HepG2 (cell line): ENCODE measurements around the gene NDUFB8. TPM values are rescaled to one million over a fixed set of nuclear protein-coding genes. Genes with fewer than 3 reads are reported as not detected.

ENCODE experiments used
- ATF2 ChIP-seq: sonication (generic); formaldehyde crosslinking; IDR thresholded peaks from 2 replicates; pipeline ENCODE4 v1.4.0; 2020; ENCODE audit warnings: missing genetic modification reagents
- CREM ChIP-seq, 2 experiments: sonication (generic) in 1 of 2; formaldehyde crosslinking in 1 of 2; IDR thresholded peaks; 2 replicates each; pipeline versions ENCODE4 v1.4.0 to v1.6.1; 2016 to 2020; ENCODE audit warnings: antibody characterized with exemption in 1 of 2, mild to moderate bottlenecking in 1 of 2, missing genetic modification reagents in 1 of 2
- FOXC1 ChIP-seq: sonication (generic); formaldehyde crosslinking; IDR thresholded peaks from 2 replicates; pipeline ENCODE4 v1.8.0; 2022; ENCODE audit warnings: mild to moderate bottlenecking, missing genetic modification reagents, borderline replicate concordance
- HNRNPH1 ChIP-seq: fragments of 200-400 bp; formaldehyde crosslinking; optimal IDR thresholded peaks from 2 replicates; pipeline ENCODE3; 2017; ENCODE audit warnings: mild to moderate bottlenecking, low read depth, low read length
- HNRNPL ChIP-seq: fragments of 200-400 bp; formaldehyde crosslinking; IDR thresholded peaks from 2 replicates; pipeline ENCODE4 v1.6.1; 2017; ENCODE audit warnings: mild to moderate bottlenecking, low read depth, low read length
- JDP2 ChIP-seq: sonication (generic); formaldehyde crosslinking; IDR thresholded peaks from 2 replicates; pipeline ENCODE4 v1.8.1; 2022; ENCODE audit warnings: missing genetic modification reagents, borderline replicate concordance
- KLF11 ChIP-seq: IDR thresholded peaks from 2 replicates; pipeline ENCODE4 v1.6.1; 2016; ENCODE audit warnings: missing compliant biosample characterization
- KLF12 ChIP-seq: sonication (generic); formaldehyde crosslinking; IDR thresholded peaks from 2 replicates; pipeline ENCODE4 v1.4.0; 2020; ENCODE audit warnings: missing genetic modification reagents, borderline replicate concordance
- MEIS1 ChIP-seq: sonication (generic); formaldehyde crosslinking; IDR thresholded peaks from 2 replicates; pipeline ENCODE4 v1.9.0; 2021; ENCODE audit warnings: mild to moderate bottlenecking, missing genetic modification reagents, moderate library complexity, borderline replicate concordance
- MZF1 ChIP-seq: sonication (generic); formaldehyde crosslinking; IDR thresholded peaks from 2 replicates; pipeline ENCODE4 v1.8.1; 2023; ENCODE audit warnings: mild to moderate bottlenecking, missing genetic modification reagents, borderline replicate concordance
- NFE2L1 ChIP-seq: sonication (generic); formaldehyde crosslinking; IDR thresholded peaks from 2 replicates; pipeline ENCODE4 v1.4.0; 2020; ENCODE audit warnings: missing genetic modification reagents, mild to moderate bottlenecking, borderline replicate concordance
- ZHX1 ChIP-seq: sonication (generic); formaldehyde crosslinking; IDR thresholded peaks from 2 replicates; pipeline ENCODE4 v1.8.1; 2022; ENCODE audit warnings: low read depth, mild to moderate bottlenecking, missing genetic modification reagents
- ZNF607 ChIP-seq: sonication (generic); formaldehyde crosslinking; IDR thresholded peaks from 2 replicates; pipeline ENCODE4 v1.5.1; 2020; ENCODE audit warnings: missing genetic modification reagents, mild to moderate bottlenecking, borderline replicate concordance
- ZNF775 ChIP-seq: sonication (generic); formaldehyde crosslinking; IDR thresholded peaks from 2 replicates; pipeline ENCODE4 v1.4.0; 2020; ENCODE audit warnings: missing genetic modification reagents, mild to moderate bottlenecking, moderate library complexity, borderline replicate concordance
- polyA plus RNA-seq, 8 experiments: library from polyadenylated mRNA; depleted of rRNA in 3 of 8; stranded (reverse) in 7 of 8; unstranded in 1 of 8; fragments of >200 nt; fragmentation: Illumina TruSeq in 4 of 8; extraction: Trizol in 4 of 8; gene quantifications; 2 replicates each; pipeline versions ENCODE4 v1.2.1 to v1.2.3, GENCODE V29; 2011 to 2016; ENCODE audit warnings: low read depth in 4 of 8, missing spikeins in 1 of 8, mixed read lengths in 1 of 8; ENCODE audit not compliant: insufficient read depth in 1 of 8
- total RNA-seq, 5 experiments: library from RNA; depleted of rRNA; stranded (reverse); fragments of >200 nt; fragmentation: Illumina TruSeq; extraction: Trizol; gene quantifications; 2 replicates each; pipeline ENCODE4 v1.2.3, GENCODE V29; 2016; ENCODE audit warnings: low read depth in 1 of 5
- TF ChIP-seq, protein P1 (sequence below): sonication (generic); formaldehyde crosslinking; IDR thresholded peaks from 2 replicates; pipeline ENCODE4 v1.9.0; 2021; ENCODE audit warnings: missing genetic modification reagents, borderline replicate concordance
- TF ChIP-seq, protein P2 (sequence below): sonication (generic); formaldehyde crosslinking; IDR thresholded peaks from 2 replicates; pipeline ENCODE4 v1.4.0; 2020; ENCODE audit warnings: missing genetic modification reagents, borderline replicate concordance

NDUFB8 gene
- total and polyA plus RNA-seq, 2 of the 13 experiments (the other 11 are each of a cell fraction or from before 2014, with no cell fraction given) = 210 to 216 TPM

- TF ChIP-seq, protein P1, sequence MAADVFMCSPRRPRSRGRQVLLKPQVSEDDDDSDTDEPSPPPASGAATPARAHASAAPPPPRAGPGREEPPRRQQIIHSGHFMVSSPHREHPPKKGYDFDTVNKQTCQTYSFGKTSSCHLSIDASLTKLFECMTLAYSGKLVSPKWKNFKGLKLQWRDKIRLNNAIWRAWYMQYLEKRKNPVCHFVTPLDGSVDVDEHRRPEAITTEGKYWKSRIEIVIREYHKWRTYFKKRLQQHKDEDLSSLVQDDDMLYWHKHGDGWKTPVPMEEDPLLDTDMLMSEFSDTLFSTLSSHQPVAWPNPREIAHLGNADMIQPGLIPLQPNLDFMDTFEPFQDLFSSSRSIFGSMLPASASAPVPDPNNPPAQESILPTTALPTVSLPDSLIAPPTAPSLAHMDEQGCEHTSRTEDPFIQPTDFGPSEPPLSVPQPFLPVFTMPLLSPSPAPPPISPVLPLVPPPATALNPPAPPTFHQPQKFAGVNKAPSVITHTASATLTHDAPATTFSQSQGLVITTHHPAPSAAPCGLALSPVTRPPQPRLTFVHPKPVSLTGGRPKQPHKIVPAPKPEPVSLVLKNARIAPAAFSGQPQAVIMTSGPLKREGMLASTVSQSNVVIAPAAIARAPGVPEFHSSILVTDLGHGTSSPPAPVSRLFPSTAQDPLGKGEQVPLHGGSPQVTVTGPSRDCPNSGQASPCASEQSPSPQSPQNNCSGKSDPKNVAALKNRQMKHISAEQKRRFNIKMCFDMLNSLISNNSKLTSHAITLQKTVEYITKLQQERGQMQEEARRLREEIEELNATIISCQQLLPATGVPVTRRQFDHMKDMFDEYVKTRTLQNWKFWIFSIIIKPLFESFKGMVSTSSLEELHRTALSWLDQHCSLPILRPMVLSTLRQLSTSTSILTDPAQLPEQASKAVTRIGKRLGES (CRISPR knock-in tag) = no peak
- no peak for TF ChIP-seq KLF12 (CRISPR knock-in tag)
- no peak for TF ChIP-seq JDP2 (CRISPR knock-in tag)
- TF ChIP-seq HNRNPL = peak; percentile 96
- TF ChIP-seq ATF2 (CRISPR knock-in tag) = no peak
- TF ChIP-seq, protein P2, sequence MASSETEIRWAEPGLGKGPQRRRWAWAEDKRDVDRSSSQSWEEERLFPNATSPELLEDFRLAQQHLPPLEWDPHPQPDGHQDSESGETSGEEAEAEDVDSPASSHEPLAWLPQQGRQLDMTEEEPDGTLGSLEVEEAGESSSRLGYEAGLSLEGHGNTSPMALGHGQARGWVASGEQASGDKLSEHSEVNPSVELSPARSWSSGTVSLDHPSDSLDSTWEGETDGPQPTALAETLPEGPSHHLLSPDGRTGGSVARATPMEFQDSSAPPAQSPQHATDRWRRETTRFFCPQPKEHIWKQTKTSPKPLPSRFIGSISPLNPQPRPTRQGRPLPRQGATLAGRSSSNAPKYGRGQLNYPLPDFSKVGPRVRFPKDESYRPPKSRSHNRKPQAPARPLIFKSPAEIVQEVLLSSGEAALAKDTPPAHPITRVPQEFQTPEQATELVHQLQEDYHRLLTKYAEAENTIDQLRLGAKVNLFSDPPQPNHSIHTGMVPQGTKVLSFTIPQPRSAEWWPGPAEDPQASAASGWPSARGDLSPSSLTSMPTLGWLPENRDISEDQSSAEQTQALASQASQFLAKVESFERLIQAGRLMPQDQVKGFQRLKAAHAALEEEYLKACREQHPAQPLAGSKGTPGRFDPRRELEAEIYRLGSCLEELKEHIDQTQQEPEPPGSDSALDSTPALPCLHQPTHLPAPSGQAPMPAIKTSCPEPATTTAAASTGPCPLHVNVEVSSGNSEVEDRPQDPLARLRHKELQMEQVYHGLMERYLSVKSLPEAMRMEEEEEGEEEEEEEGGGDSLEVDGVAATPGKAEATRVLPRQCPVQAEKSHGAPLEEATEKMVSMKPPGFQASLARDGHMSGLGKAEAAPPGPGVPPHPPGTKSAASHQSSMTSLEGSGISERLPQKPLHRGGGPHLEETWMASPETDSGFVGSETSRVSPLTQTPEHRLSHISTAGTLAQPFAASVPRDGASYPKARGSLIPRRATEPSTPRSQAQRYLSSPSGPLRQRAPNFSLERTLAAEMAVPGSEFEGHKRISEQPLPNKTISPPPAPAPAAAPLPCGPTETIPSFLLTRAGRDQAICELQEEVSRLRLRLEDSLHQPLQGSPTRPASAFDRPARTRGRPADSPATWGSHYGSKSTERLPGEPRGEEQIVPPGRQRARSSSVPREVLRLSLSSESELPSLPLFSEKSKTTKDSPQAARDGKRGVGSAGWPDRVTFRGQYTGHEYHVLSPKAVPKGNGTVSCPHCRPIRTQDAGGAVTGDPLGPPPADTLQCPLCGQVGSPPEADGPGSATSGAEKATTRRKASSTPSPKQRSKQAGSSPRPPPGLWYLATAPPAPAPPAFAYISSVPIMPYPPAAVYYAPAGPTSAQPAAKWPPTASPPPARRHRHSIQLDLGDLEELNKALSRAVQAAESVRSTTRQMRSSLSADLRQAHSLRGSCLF (CRISPR knock-in tag) = no peak
- TF ChIP-seq ZNF775 (CRISPR knock-in tag) = no peak
- no peak for TF ChIP-seq ZHX1 (CRISPR knock-in tag)
- TF ChIP-seq FOXC1 (CRISPR knock-in tag) = 0 out of 2 replicates have a peak, but pooled peaks have one; percentile 48
- TF ChIP-seq NFE2L1 (CRISPR knock-in tag) = no peak
- 0 out of 2 replicates have a peak, but pooled peaks have one; percentile 2 for TF ChIP-seq MEIS1
- no peak for TF ChIP-seq ZNF607 (CRISPR knock-in tag)
- TF ChIP-seq HNRNPH1 = no peak
- TF ChIP-seq MZF1 (CRISPR knock-in tag) = no peak
- TF ChIP-seq CREM (IDR thresholded peaks at IDR 0.05) = peak; percentile 93
- TF ChIP-seq CREM (CRISPR knock-in tag; IDR thresholded peaks at IDR 0.05) = peak; percentile 51; the same call in 1 of the 2 replicates
- no peak for TF ChIP-seq KLF11
Observed at GRCh38 chr10:100481462-100482081, 48.1 kb downstream of the NDUFB8 start (continued).
